Iris pigment epithelial cell (primary cell): Measurements from ENCODE around the gene GNRH2.
"Not testable (repeated sequence)": the region's sequence is repeated elsewhere in the genome, so short reads cannot be mapped to it uniquely, and the experiment has no call there.

Source experiments
- DNase-seq: peaks from one replicate; pipeline ENCODE4 v3.0.0-alpha.2; 2011; ENCODE audit warnings: low read depth

GNRH2 gene

DNA sequence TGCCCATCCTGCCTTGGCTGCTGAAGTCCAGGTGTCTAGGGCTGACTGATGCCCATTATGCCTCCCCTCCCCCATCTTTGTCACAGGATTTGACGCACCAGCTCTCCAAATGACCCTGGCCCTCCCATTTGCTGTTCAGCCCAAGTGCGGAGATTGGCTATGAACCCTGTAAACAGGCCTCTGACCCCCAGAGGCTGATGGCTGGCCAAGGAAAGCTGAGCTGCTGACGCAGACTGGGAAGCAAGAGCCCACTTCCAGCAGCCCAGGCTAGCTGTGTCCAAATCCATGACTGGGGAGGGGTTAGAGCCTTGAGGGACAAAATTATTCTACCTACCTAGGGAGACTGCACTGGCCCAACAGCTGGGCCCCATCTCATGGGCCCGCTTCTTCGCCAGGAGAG is 797 bp upstream of the GNRH2 start:
- DNase-seq: no peak

DNA sequence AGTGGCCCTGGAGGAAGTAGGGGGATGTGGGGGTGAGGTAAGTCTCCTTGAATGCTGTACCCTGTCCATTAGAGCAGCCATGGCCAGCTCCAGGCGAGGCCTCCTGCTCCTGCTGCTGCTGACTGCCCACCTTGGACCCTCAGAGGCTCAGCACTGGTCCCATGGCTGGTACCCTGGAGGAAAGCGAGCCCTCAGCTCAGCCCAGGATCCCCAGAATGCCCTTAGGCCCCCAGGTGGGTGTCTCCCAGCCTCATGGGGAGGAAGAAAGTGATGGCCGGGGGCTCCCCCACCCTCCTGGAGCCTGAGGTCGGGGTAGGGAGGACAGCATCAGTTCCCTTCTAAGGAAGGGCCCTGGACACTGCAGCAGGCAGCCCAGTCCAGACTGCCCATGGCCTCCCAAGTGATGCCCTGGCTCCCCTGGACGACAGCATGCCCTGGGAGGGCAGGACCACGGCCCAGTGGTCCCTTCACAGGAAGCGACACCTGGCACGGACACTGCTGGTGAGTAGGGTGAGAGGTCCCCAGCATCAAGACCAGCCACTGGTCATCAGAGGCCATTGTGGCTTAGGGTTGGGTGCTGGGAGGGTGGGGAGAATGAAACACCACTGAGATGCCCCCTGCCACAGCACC is 1.0 kb downstream of the GNRH2 start:
- no peak for DNase-seq

DNA sequence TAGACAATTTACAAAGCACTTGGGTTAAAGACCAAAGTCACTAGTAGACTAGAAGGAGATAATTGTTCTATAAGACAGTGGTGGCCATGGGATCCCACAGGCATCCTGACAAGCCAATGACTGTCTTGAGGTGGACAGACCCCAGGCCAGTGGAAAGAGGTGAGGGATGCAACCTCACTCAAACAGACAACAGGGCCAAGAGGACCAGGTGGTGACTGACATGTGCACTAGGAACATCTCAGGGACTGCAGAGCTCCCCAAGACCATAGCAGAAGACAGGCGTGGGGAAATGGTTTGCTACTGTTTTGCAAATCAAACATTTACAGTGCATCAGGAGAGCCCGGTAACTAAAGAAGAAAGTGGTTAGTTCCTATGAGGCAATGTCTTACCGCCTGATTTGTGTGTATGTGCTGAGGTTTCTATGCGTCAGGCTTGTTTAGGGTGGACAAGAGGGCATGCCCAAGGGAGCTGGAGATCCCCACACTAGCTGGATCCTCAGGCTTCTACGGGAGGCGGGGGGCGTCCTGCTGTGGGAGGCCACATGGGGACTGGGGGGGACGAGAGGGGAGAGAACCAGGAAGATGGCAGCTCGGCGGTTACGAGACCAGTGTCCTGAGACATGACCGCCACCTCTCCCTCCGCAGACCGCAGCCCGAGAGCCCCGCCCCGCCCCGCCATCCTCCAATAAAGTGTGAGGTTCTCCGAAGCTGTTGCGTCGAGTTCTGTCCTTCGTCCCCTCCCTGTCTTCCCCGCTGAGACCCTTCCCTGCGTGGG is 1.8 kb downstream of the GNRH2 start:
- peak; percentile 91 for DNase-seq

DNA sequence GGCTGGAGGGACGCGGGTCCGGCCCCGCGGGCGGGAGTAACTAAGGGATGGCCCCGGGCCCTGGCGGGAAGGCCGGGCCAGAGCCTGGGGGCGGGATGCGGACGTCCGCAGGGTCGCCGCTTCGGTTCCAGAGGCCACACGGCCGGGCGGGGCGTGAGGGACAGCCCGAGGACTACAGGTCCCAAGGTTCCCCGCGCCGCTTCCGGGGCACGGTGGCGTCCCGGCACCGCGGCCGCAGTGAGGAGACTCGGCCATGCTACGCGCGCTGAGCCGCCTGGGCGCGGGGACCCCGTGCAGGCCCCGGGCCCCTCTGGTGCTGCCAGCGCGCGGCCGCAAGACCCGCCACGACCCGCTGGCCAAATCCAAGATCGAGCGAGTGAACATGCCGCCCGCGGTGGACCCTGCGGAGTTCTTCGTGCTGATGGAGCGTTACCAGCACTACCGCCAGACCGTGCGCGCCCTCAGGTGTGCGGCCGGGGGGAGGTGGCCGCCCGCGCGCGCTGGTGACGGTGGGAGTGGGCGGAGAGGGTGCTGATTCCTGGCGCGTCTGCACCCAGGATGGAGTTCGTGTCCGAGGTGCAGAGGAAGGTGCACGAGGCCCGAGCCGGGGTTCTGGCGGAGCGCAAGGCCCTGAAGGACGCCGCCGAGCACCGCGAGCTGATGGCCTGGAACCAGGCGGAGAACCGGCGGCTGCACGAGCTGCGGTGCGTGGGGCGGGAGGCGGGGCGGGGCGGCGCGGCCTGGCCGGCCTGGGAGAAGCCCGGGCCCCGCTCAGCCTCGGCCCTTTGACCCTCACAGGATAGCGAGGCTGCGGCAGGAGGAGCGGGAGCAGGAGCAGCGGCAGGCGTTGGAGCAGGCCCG is 2.6 kb downstream of the GNRH2 start, which contains the start of gene MRPS26:
Gene MRPS26 (plus strand): TSS at position 237 of the 861 bp plus-strand sequence. CDS start 17 bp downstream, at position 254.
- DNase-seq: peak; percentile 89

DNA sequence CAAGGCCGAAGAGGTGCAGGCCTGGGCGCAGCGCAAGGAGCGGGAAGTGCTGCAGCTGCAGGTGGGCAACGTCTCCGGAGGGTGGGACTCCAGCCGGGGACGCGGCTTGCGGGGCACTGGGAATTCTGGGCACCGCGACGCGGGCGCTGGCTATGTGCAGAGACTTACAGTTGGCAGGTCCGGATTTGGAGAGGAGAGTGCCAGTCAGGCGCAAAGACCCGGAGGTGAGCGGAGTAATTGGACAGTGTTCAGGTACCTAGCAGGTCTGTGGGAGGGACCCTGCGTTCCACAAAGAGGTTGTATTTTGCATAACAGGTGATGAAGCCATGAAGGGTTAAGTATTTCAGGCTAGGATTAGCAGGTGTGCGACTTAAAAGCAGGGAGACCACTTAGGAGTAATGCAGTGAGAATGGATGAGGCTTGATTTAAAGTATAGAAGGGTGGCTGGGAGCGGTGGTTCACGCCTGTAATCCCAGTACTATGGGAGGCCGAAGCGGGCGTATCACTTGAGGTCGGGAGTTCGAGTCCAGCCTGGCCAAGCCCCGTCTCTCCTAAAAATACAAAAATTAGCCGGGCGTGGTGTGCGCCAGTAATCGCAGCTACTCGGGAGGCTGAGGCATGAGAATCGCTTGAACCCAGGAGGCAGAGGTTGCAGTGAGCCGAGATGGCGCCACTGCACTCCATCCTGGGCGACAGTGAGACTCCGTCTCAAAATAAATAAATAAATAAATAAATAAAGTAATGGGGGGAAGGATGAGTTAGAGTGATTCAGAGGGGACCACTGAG is 3.4 kb downstream of the GNRH2 start:
- DNase-seq: no peak

DNA sequence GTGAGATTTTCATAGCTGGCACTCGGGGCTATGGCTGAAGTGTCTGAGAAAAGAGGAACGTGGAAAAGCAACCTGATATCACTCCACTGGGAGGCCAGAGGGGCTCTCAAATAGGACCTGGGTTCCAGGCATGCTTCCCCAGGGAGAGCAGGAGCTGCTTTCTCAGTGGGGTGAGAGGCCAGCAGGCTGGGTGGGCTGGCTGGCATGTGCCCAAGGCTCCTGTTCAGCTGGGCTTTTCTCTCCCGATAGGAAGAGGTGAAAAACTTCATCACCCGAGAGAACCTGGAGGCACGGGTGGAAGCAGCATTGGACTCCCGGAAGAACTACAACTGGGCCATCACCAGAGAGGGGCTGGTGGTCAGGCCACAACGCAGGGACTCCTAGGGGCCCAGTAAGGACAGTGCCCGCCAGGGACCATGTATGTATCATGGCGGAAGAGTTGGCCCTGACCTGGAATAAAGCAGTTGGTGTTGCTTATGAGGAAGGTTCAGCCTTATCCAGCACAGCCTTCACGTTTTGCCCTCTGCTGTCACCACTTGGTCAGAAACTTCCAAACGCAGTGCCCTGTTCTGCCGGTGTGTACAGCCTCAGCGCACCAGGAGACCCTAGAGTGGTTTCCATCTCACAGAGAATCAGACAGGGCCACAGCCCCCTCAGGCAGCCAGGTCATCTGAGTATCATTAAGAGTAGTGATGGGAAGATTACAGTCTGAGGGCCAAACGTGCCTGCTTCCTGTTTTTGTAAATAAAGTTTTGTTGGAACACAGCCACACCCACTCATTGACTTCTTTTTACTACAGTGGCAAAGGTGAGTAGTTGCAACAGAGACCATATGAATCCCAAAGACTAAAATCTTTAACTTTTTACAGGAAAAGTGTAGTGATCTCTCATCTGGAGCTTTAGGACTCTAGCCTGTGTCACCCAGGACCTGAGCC is 4.3 kb downstream of the GNRH2 start:
- no peak for DNase-seq

DNA sequence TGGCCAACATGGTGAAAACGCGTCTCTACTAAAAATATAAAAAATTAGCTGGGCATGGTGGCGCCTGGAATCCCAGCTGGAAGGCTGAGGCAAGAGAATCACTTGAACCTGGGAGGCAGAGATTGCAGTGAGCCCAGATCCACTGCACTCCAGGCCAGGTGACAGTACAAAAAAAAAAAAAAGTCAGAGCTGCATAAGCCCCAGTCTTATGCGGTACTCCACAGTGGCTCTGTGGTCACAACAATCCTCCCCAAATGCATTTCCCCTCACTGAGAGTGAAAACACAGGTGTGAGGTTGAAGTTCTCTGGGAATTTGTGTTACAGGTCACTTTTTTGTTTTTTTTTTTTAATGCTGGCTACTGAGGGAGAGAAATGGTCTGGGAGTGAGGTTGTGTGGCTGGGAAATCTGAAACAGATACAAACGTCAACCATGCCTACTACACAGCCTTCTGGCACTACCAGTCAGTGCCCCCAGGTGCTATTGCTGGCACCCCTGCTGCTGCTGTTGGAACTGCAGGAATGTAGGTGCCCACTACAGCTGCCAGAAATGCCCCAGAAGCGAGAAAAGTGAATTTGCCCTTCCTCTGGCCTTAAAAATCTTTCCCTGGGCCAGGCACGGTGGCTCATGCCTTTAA is 8.1 kb downstream of the GNRH2 start:
- no peak for DNase-seq

DNA sequence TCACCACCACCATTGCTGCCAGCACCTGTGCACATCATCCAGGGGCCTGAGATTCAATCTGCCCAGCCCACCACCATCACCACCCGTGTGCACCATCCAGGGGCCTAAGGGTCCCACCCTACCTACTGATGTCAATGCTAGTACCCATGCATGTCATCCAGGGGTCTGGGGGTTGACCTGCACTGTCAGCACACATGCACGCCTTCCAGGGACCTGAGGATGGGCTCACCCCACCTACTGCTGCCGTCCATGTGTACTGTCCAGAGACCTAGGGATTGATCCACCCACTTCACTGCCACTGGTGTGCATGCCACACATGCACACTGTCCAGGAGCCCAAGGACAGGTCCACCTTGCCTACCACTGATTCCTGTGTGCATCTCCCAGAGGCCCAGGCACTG is 16.1 kb downstream of the GNRH2 start:
- DNase-seq: no peak

DNA sequence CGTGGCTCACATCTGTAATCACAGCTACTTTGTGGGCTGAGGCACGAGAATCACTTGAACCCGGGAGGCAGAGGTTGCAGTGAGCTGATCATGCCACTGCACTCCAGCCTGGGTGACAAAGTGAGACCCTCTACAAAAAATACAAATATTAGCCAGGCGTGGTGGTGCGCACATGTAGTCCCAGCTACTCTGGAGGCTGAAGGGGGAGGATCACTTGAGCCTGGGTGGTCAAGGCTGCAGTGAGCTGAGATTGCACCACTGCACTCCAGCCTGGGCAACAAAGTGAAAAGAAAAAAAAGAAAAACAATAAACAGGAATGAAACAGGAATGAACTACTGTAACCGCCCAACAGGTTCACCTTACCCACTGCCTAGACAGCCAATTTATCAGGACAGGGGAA is 20.7 kb downstream of the GNRH2 start:
- not testable (repeated sequence) for DNase-seq

DNA sequence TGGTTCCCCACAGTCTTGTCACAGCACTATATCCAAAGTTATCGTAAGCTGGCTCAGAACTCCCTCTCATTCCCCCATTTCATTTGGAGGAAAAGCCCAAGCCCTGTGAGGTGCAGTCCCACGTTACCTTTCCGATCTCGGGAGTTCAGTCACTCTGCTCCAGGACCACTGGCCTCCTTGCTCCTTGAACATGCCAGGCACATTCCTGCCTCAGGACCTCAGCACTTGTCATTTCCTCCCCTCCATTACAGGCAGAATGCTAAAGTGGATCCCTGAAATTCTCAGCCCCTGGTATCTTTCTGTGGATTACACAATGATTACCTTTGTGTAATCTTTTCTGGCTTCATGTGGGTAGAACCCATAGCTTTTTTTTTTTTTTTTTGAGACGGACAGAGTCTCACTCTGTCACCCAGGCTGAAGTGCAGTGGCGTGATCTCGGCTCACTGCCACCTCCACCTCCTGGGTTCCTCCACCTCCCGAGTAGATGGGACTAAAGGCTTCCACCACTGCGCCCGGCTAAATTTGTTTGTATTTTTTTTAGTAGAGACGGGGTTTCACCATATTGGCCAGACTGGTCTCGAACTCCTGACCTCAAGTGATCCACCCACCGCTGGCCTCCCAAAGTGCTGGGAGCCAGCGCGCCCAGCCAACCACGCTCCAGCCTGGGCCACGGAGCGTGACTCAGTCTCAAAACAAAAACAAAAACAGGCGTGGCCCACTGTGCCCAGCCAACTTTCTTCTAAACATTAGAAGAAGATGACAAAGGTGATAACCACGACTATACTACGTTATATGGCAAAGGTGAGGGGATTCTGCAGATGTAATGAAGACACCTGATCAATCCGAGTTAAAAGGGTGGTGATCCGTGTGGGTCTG is 24.0 kb downstream of the GNRH2 start:
- no peak for DNase-seq

DNA sequence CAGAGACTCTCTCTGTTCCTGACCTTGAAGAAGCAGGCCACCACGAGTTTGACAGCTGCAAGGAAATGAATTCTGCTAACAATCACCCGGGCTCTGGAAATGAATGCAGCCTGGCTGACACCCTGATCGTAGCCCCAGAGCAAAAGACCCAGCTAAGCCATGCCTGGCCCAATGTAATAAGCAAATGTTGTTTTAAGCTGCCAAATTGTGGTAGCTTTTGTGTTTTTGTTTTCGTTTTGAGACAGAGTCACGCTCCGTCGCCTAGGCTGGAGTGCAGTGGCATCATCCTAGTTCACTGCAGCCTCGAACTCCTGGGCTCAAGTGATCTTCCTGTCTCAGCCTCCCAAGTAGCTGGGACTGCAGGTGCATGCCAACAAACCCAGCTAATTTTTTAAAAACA is 24.7 kb downstream of the GNRH2 start:
- no peak for DNase-seq

DNA sequence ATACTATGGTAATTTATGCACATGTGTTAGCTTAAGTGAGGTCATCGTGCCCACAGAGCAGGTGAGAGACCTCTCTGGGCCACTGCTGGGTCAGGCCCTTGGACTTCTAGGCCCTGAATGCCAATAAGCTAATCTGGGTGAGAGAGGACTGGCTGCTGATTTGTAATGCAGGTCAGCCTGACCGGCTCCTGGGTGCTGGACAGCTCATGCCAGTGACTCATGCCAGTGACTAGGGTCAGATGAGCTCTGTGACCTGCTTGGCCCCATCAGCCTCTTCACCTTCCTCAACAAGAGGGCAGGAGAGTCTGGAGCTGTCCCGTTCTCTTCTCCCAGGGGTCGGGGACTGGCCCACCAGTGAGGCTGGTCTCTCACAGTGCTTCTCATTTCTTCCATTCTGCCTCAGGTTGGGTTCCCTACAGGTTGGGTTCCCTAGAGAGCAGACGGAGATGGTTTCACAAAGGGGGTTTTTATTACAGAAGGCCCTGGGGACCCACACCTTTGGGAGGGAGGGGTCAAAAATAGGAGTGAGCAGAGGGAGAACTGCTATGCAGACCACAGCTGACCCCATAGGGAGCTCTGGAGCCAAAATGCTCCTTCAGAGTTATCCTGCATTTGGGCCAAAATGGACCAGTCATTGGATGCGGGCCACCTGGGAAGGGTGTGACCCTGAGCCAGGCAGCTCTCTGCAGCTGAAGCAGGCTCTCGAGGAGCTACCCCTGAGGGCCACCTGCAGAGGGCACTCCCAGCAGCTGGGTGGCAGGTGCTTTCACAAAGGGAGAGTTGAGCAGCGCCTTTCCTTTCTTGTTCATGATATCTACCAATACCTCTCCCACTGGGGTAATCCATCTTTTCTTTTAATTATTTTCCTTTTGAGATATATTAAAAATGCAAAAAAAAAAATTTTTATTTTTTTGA is 25.8 kb downstream of the GNRH2 start:
- peak; percentile 35 for DNase-seq

DNA sequence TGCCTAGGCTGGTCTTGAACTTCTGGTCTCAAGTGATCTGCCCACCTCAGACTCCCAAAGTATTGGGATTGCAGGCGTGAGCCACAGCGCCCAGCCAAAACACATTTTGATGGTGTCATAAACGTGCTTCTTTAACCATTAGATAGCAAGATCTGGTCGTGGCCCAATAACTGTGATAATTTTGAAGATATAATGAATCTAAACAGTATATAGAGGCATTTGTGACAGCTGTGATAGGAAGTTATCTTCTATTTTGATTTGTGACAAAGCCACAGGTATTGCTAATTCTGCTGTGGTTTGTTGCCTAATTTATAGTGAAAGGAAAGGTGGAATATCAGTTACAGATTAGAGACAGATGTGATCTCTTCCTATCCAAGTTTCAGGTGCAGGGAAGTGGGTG is 27.3 kb downstream of the GNRH2 start:
- no peak for DNase-seq

DNA sequence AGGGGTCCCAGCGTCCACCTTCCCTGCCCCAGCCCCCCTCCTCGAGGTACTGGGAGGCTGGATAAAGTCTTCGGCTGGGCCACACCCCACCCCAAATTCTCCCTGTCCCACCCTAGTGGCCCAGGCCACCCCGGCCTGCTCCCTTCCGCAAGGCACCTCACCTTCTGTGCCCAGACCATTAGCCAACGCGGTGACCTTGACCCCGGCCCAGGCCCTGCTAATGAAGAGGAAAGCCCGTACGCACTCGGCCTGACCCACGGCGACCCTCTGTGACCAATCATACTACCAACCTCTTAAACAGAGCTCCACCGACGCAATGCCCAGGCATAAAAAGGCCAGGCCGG is 27.8 kb downstream of the GNRH2 start:
- DNase-seq: no peak

DNA sequence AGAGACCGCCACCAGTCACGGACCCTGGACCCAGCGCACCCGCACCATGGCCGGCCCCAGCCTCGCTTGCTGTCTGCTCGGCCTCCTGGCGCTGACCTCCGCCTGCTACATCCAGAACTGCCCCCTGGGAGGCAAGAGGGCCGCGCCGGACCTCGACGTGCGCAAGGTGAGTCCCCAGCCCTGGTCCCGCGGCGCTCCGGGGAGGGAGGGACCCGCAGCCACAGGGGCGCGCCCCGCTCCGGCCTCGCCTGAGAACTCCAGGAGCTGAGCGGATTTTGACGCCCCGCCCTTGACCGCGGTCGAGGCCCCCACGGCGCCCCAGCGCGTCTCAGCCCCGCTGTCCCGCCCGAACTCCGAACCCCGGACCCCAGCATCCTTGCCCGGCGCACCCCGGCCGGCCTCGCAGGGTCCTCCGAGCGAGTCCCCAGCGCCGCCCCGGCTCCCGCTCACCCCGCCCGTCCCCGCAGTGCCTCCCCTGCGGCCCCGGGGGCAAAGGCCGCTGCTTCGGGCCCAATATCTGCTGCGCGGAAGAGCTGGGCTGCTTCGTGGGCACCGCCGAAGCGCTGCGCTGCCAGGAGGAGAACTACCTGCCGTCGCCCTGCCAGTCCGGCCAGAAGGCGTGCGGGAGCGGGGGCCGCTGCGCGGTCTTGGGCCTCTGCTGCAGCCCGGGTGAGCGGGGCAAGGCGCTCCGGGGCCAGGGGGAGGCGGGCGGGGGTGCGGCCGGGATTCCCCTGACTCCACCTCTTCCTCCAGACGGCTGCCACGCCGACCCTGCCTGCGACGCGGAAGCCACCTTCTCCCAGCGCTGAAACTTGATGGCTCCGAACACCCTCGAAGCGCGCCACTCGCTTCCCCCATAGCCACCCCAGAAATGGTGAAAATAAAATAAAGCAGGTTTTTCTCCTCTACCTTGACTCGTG is 28.4 kb downstream of the GNRH2 start, which contains the start of gene OXT:
Gene OXT (plus strand): TSS at position 11 of the 920 bp plus-strand sequence. CDS start 36 bp downstream, at position 47.
- DNase-seq: no peak

DNA sequence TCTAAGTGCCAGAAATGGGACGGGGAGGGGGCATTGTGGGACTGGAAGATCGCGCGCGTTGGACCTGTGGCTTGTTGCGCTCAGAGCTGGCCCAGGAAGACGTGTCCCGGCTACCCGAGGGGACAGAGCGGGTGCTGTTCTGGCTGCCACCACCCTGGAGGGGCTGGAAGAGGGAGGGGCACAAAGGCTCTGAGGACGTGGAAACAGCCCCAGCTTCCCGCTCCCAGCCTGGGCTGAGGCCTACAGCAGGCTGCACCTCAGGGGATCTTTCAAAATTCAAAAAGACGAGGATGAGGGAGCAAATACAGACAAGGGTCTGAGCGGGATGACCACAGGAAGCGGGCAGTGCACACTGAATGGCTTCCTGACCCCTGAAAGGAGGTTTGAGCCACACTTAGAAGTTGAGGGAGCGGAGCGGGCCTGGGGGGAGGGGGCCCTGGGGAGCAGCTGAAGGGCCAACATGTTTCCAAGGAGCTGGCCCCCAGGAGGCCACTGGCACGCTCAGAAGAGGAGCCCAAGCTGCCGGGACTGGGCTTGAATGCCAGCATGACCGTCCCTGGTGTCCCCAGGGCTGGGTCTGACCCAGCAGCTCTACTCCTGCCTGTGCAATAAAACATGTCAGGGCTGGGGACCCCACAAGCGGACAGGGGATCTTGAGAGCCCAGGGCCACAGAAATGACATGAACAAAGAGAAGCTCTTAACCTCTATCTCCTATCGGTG is 29.3 kb downstream of the GNRH2 start:
- DNase-seq: no peak
